HepG2 (cell line): ENCODE results near the gene MSH3. TPM values are rescaled to one million over a fixed set of nuclear protein-coding genes. Genes with fewer than 3 reads are reported as not detected.

Experiments used
- AKAP8 ChIP-seq: sonication (generic); formaldehyde crosslinking; IDR thresholded peaks from 2 replicates; pipeline ENCODE4 v1.5.1; 2020; ENCODE audit warnings: mild to moderate bottlenecking, missing genetic modification reagents
- DRAP1 ChIP-seq: IDR thresholded peaks from 2 replicates; pipeline ENCODE4 v1.6.1; 2016; ENCODE audit warnings: missing genetic modification reagents, missing compliant biosample characterization
- MYC ChIP-seq: sonication (generic); formaldehyde crosslinking; IDR thresholded peaks from 2 replicates; pipeline ENCODE4 v1.9.0; 2021; ENCODE audit warnings: missing genetic modification reagents, borderline replicate concordance
- NRL ChIP-seq: sonication (generic); formaldehyde crosslinking; IDR thresholded peaks from 2 replicates; pipeline ENCODE4 v1.5.0; 2020; ENCODE audit warnings: missing genetic modification reagents, mild to moderate bottlenecking, moderate library complexity, borderline replicate concordance
- PHF20 ChIP-seq: sonication (generic); formaldehyde crosslinking; IDR thresholded peaks from 2 replicates; pipeline ENCODE4 v1.5.0; 2020; ENCODE audit warnings: mild to moderate bottlenecking, missing genetic modification reagents
- POGK ChIP-seq: sonication (generic); formaldehyde crosslinking; conservative IDR thresholded peaks from 2 replicates; pipeline ENCODE4 v1.8.0; 2022; ENCODE audit warnings: mild to moderate bottlenecking, moderate library complexity, missing genetic modification reagents
- REXO4 ChIP-seq: sonication (generic); formaldehyde crosslinking; IDR thresholded peaks from 2 replicates; pipeline ENCODE4 v1.8.0; 2022; ENCODE audit warnings: missing genetic modification reagents, mild to moderate bottlenecking, borderline replicate concordance
- SIN3B ChIP-seq: fragments of 150-350 bp; IDR thresholded peaks from 2 replicates; pipeline ENCODE4 v1.6.1; 2014; ENCODE audit warnings: low read length
- SP1 ChIP-seq, 2 experiments: fragments of 450-650 bp in 1 of 2; sonication (generic) in 1 of 2; formaldehyde crosslinking in 1 of 2; IDR thresholded peaks; 2 replicates each; pipeline versions ENCODE4 v1.4.0 to v1.6.1; 2016 to 2020; ENCODE audit warnings: missing genetic modification reagents in 1 of 2
- TFDP1 ChIP-seq: IDR thresholded peaks from 2 replicates; pipeline ENCODE4 v1.6.1; 2016; ENCODE audit warnings: missing compliant biosample characterization, missing genetic modification reagents, borderline replicate concordance
- ZMAT3 ChIP-seq: sonication (generic); formaldehyde crosslinking; conservative IDR thresholded peaks from 2 replicates; pipeline ENCODE4 v1.7.0; 2021; ENCODE audit warnings: missing genetic modification reagents
- ZMYM4 ChIP-seq: sonication (generic); formaldehyde crosslinking; IDR thresholded peaks from 2 replicates; pipeline ENCODE4 v1.8.1; 2023; ENCODE audit warnings: mild to moderate bottlenecking, missing genetic modification reagents
- ZNF101 ChIP-seq: sonication (generic); formaldehyde crosslinking; IDR thresholded peaks from 2 replicates; pipeline ENCODE4 v1.4.0; 2020; ENCODE audit warnings: mild to moderate bottlenecking, low read depth, missing genetic modification reagents, borderline replicate concordance
- ZNF143 ChIP-seq: sonication (generic); formaldehyde crosslinking; IDR thresholded peaks from 2 replicates; pipeline ENCODE4 v1.4.0; 2020; ENCODE audit warnings: missing genetic modification reagents
- ZNF256 ChIP-seq: sonication (generic); formaldehyde crosslinking; conservative IDR thresholded peaks from 2 replicates; pipeline ENCODE4 v1.4.0; 2020; ENCODE audit warnings: missing genetic modification reagents
- ZNF275 ChIP-seq: sonication (generic); formaldehyde crosslinking; IDR thresholded peaks from 2 replicates; pipeline ENCODE4 v1.8.0; 2022; ENCODE audit warnings: missing genetic modification reagents, mild to moderate bottlenecking, inconsistent platforms, borderline replicate concordance
- ZNF451 ChIP-seq: sonication (generic); formaldehyde crosslinking; IDR thresholded peaks from 2 replicates; pipeline ENCODE4 v1.5.0; 2020; ENCODE audit warnings: mild to moderate bottlenecking, missing genetic modification reagents
- ZNF543 ChIP-seq: sonication (generic); formaldehyde crosslinking; IDR thresholded peaks from 2 replicates; pipeline ENCODE4 v1.4.0; 2020; ENCODE audit warnings: mild to moderate bottlenecking, missing genetic modification reagents
- ZNF772 ChIP-seq: sonication (generic); formaldehyde crosslinking; IDR thresholded peaks from 2 replicates; pipeline ENCODE4 v1.5.0; 2020; ENCODE audit warnings: mild to moderate bottlenecking, missing genetic modification reagents
- ZNF883 ChIP-seq: sonication (generic); formaldehyde crosslinking; IDR thresholded peaks from 2 replicates; pipeline ENCODE4 v1.5.1; 2020; ENCODE audit warnings: mild to moderate bottlenecking, missing genetic modification reagents; ENCODE audit errors: not compliant biosample characterization
- ZNF891 ChIP-seq: sonication (generic); formaldehyde crosslinking; IDR thresholded peaks from 2 replicates; pipeline ENCODE4 v1.5.0; 2020; ENCODE audit warnings: mild to moderate bottlenecking, missing genetic modification reagents
- polyA plus RNA-seq, 8 experiments: library from polyadenylated mRNA; depleted of rRNA in 3 of 8; stranded (reverse) in 7 of 8; unstranded in 1 of 8; fragments of >200 nt; fragmentation: Illumina TruSeq in 4 of 8; extraction: Trizol in 4 of 8; gene quantifications; 2 replicates each; pipeline versions ENCODE4 v1.2.1 to v1.2.3, GENCODE V29; 2011 to 2016; ENCODE audit warnings: low read depth in 4 of 8, missing spikeins in 1 of 8, mixed read lengths in 1 of 8; ENCODE audit not compliant: insufficient read depth in 1 of 8
- total RNA-seq, 5 experiments: library from RNA; depleted of rRNA; stranded (reverse); fragments of >200 nt; fragmentation: Illumina TruSeq; extraction: Trizol; gene quantifications; 2 replicates each; pipeline ENCODE4 v1.2.3, GENCODE V29; 2016; ENCODE audit warnings: low read depth in 1 of 5
- TF ChIP-seq, protein P1 (sequence below): sonication (generic); formaldehyde crosslinking; IDR thresholded peaks from 2 replicates; pipeline ENCODE4 v1.9.0; 2022; ENCODE audit warnings: missing genetic modification reagents, mild to moderate bottlenecking, borderline replicate concordance

Gene MSH3
- total and polyA plus RNA-seq, 2 of the 13 experiments (the other 11 are each of a cell fraction or from before 2014, with no cell fraction given) = 4.0 to 16.4 TPM

- TF ChIP-seq MYC (CRISPR knock-in tag) = peak; percentile 50; the same call in 1 of the 2 replicates
- no peak for TF ChIP-seq ZNF256 (CRISPR knock-in tag)
- peak; percentile 58 for TF ChIP-seq ZMAT3 (CRISPR knock-in tag)
- TF ChIP-seq DRAP1 (CRISPR knock-in tag) = peak; percentile 97
- peak; percentile 85 for TF ChIP-seq ZMYM4 (CRISPR knock-in tag)
- no peak for TF ChIP-seq REXO4 (CRISPR knock-in tag)
- TF ChIP-seq POGK (CRISPR knock-in tag) = peak; percentile 84
- TF ChIP-seq SP1 (IDR thresholded peaks at IDR 0.05) = no peak
- TF ChIP-seq SP1 (CRISPR knock-in tag; IDR thresholded peaks at IDR 0.05) = peak; percentile 65
- TF ChIP-seq ZNF101 (CRISPR knock-in tag) = 0 out of 2 replicates have a peak, but pooled peaks have one; percentile 43
- peak; percentile 71 for TF ChIP-seq SIN3B
- TF ChIP-seq AKAP8 (CRISPR knock-in tag) = 0 out of 2 replicates have a peak, but pooled peaks have one; percentile 70
- TF ChIP-seq NRL = 0 out of 2 replicates have a peak, but pooled peaks have one; percentile 21
- TF ChIP-seq PHF20 (CRISPR knock-in tag) = peak; percentile 62
- TF ChIP-seq ZNF451 = peak; percentile 54; the same call in 1 of the 2 replicates
- TF ChIP-seq ZNF143 (CRISPR knock-in tag) = peak; percentile 51; the same call in 1 of the 2 replicates
- TF ChIP-seq, protein P1, sequence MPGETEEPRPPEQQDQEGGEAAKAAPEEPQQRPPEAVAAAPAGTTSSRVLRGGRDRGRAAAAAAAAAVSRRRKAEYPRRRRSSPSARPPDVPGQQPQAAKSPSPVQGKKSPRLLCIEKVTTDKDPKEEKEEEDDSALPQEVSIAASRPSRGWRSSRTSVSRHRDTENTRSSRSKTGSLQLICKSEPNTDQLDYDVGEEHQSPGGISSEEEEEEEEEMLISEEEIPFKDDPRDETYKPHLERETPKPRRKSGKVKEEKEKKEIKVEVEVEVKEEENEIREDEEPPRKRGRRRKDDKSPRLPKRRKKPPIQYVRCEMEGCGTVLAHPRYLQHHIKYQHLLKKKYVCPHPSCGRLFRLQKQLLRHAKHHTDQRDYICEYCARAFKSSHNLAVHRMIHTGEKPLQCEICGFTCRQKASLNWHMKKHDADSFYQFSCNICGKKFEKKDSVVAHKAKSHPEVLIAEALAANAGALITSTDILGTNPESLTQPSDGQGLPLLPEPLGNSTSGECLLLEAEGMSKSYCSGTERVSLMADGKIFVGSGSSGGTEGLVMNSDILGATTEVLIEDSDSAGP (CRISPR knock-in tag) = peak; percentile 77; the same call in 1 of the 2 replicates
- TF ChIP-seq TFDP1 (CRISPR knock-in tag) = peak; percentile 81
- no peak; the same call in 1 of the 2 replicates for TF ChIP-seq ZNF275 (CRISPR knock-in tag)
- TF ChIP-seq ZNF883 = peak; percentile 72
- peak; percentile 68; the same call in 1 of the 2 replicates for TF ChIP-seq ZNF772 (CRISPR knock-in tag)
- 0 out of 2 replicates have a peak, but pooled peaks have one; percentile 64 for TF ChIP-seq ZNF891 (CRISPR knock-in tag)
- peak; percentile 89 for TF ChIP-seq ZNF543 (CRISPR knock-in tag)
Measured at GRCh38 chr5:80654391-80655230, at the start of gene MSH3, which contains the start of gene DHFR (continued).
